Putamen (tissue), 1 donor: Measurements from ENCODE around the gene LOXL3.

ENCODE experiments used
- DNase-seq: peaks from one replicate; pipeline ENCODE4 v3.0.0-alpha.2; 2016; ENCODE audit warnings: low spot score

LOXL3 gene

DNA sequence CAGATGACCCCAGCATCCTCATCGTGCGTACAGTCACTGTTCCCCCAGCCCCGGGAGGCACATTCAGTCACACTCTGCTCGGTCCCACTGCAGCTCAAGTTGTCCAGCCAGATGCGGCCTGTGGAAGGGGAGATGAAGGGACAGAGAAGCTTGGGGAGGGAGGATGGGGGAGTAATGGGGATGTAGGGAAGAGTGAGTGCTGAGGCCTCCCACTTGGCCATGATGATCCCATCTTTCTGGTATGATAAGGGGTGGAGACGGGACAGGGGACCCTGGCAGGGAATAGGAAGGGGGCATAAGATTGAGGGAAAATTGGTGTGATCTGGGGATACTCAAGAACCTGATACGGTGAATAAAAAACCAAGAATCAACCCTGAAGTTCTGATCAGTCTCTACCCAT, 3.5 kb downstream of the LOXL3 start:
- no peak for DNase-seq

DNA sequence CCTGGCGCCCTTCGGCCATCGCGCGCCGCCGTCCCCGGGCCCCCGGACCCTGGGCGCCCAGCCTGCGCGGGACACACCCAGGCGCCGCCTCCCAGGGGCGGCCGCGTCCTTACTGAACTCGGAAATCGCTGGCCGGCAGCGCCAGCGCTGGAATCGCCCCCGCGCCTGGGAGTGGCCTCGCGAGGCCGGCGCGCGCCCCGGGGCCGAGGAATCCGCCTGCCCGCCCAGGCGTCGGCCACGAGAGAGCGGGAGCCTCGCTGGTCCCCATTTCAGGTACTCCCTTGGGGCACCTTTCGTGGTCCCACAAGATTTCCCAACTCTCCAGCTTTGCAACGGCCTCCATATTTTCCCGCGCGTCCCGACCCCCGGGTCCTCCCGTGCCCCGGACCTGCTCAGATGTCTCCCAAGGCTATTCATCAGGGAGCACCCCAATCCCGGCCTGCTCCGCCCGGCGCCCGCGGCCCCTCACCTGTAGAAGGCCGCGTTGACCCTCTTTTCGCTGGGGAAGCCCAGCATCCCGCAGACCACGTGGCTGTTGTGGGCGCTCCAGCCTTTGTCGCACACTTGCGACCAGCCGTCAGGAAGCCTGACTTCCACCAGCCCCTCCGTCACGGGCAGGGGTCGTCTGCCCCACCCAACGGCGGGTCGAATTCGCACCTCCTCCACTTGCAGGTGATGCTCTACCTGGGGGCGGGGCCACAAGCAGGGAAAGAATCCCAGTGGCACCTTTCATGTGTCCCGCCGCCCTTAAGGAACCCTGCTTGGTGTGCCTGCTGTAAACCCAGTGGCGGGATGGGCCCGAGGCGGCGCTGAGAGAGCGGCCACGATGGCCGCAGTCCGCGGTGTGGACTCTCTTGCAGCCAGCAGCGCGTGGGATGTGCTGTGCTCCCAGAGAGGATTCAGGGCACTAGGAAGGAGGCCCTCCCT, 4.6 kb downstream of the LOXL3 start:
- no peak for DNase-seq

DNA sequence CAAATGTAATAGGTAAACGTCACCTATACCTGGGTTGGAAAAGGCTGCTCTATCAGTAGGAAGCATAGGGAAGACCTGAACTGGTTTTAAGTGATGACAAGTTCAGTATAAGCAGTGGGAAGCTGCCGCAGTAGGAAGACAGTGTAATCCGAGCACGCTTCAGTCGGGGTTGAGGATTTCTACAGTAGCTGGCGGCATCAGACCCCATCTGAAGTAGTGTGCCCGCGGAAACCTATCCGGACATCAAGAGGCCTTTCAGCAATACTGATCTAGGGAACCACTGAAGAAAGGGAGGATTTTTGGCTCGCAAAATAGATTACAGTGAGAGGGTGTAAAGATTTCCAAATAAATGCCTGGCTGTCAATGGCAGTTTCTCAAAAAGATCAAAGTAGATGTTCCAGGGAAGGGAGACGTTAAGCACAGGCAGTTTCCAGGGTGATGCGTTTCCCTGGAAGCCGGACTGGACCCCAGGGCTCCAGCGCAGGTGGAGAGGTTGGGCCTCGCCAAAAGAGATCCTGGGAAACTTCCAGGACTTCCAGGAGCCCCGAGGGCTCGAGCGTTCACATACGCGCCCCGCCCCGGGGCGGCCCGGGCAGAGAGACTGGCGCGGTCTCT, 5.3 kb downstream of the LOXL3 start:
- DNase-seq, result no peak

DNA sequence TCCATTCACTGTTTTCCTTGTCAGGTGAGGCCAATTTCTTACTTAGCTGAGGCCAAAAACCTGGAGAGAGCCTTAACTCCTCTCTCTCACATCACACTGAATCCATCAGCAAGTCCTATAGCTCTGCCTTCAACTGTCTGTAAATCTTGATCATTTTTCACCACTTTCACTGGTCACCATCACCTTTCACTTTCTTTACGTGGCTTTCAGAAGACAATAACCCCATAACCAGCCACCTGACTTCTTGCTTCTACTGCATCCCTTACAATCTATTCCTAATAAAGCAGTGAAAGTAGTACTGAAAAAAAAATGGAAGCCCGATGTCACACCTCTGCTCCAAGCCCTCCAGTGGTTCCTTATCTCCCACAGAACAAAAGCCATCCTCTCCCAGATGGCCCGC, 7.7 kb downstream of the LOXL3 start:
- no peak for DNase-seq

DNA sequence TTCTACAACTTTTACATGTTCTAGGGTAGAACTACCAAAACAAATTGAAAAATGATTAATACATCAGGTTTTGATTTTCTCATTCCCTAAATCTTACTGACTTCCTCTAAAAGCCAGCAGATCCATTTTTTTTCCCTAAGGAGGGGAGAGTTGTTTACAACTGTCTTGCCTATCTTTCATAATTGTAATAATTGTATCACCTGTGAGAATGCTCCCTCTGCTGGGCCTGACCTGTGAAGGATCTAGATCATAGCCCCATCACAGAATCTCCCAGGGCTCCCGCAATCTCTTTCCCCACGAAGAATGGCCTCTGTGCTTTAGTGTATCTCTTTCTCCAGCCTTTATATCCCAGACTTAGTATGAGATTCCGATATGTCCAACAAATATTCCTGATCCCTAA, 9.1 kb downstream of the LOXL3 start:
- DNase-seq, result no peak

DNA sequence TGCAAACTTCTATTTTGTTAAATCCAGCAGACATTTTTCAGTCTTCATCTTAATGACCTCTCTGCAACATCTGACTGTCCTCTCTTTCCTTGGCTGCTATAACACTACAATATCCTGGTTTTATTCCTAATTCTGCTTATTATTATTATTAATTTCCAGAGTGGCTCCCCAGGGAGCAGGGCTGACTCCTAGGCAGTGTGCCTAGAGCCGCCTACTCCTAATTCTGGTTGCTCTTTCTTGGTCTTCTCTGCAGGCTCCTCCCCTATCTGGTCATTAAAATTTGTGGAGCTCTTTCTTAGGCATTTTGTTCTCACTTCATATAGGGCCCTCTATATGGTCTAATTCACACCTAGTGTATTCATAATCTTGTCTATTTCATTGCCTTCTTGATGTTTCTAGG, 10.8 kb downstream of the LOXL3 start:
- DNase-seq, result no peak

DNA sequence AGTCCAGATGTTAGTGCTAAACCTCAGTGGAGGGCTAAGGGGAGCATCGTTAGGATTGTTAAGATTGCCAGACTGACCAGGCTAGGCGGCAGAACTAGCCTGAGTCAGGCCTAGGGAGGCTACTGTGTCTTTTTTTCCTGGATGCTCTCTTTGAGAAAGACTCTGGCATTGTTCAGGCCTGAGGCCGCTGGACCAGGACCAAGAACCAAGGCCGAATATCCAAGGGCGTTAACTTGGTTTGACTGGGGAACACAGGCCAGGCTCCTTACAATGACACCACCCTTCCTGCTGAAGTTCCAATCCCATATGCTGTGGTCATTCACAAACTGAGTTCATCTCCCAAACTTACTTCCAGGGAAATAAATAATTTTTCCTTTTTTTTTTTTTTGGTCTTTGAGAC, 13.5 kb downstream of the LOXL3 start:
- DNase-seq, result no peak

DNA sequence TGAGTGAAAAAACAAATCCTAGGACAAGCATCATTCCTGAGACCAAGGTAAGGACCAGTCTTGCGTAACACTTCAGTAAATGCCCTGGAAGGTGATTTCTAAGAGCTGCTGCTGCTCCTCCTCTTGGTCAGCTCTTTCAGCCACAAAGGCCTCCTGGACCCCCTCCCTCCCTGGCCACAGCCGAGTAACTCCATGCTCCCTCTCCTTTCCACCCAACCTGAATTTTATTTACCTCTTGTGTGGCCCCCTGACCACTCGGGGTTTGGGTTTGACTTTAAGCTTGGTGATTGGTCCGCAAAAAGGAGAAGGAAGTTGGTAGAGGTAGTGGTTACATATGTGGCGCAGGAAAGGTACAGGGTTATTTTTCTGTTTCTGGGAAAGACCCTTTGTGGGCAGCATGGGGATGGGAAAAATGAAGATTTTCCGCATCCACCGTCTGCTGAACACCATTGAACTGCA, 14.8 kb downstream of the LOXL3 start:
- no peak for DNase-seq

DNA sequence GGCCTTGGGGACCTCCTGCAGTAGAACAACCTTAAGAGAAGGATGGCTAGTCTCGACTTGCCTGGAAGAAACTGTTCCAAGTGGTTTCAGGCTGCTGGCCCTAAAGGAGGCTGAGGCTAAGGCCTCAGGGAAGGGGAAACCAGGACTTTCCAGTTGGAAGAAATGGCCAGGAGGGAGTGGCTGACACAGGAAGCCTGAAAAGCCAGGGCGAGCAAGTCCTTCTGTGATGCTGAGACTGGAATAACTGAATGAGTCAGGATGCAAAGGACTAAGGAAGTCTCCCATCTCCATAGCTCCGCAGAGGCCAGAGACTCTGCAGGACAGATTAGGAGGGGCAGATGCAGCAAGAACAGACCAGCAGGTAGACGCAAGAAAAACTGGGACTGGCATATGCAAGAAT, 16.6 kb downstream of the LOXL3 start:
- DNase-seq, result no peak

DNA sequence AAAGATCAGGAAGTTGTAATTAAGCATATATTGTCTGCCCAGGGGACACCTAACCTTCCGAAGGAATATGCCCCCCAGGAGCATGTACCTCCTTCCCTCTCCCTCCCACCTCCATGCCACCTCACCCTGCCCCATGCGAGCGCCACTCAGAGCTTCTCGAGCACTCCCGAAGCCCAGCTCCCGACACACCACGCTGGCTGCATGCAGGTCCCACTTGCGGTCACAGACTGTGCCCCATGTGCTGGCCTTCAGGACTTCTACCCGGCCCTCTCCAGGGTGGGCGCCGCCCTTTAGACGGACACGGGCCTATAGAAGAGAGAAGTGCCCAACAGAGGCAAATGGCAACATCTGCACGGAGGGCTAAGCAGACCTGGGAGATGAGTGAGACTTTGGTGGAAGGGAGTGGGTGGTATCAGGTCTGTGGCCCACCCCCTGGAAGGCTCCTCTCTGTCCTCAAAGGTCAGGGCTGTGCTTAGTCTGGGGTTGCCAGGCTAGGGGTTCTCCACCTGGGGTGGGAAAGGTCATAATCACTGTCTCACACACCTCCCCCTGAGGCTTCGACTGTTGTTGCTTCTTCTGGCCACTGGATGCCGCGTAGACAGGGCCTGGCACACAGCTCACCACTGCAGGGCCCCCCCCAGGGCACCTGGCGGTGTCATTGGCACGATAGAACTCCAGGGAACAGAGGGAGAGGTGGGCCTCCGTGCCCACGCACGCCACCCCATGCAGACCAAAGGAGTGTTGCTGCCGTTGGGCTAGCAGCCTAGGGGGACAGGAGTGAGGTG, 17.4 kb downstream of the LOXL3 start:
- no peak for DNase-seq

DNA sequence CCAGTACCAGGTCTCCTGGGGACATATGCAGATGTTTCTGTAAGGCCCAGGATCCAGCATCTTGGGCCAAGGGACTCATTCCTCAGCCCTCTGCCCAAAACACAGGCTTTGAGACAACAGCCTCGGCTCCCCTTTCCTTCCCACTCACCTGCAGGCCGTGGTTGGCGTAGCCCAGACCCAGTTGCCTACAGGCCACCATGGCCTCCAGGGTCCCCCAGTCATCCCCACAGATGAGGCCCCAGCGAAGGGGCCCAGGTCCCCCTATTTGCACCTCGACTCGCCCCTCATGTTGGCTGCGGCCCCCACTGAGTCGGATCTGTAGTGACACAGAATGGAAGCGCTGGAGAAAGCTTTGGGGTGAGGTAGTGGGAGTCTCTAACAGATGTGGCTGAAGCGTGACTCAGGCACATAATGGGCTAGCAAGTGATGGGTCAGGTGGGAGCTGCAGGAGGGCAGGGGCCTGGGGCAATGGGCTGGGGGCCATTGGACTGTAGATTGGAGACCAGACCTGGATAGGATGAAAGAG, 18.2 kb downstream of the LOXL3 start:
- DNase-seq, result no peak

DNA sequence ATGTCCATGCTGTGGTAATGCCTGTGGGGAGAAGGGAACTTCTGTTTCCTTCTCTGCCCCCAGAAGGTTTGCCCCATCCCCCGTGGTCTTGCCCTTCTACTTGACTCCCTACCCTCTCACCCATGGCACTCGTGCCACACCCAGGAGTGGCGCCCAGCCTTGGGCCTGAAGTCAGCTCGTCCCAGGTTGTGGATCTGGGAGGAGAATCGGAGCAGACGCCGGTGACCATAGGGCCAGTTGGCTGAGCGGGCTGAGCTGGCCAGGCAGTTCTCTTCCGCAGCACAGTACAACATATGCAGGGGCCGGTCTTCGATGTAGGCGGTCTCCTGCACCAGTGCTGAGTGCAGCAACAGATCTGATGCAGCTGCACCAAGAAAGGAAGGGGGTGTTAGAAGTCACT, 19.3 kb downstream of the LOXL3 start:
- DNase-seq, result no peak

DNA sequence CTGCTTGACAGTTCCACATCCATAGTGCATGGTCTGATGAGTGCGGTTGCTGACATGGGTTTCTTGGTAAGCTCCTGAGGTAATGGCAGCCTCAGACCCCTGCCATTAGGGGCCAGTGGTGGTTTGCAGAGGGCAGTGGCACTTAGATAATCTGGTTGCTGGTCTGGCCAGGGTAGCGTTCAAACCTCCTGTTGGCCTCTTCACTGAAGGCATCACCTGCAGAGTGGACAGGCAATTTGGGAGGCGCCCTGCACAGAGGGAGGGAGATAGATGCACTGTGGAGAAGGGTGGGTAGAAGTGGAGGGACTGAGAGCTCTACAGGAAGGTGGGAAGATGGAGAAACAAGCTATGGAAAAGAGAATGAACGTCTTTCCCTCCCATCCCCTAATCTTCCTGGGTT, 20.3 kb downstream of the LOXL3 start:
- no peak for DNase-seq

DNA sequence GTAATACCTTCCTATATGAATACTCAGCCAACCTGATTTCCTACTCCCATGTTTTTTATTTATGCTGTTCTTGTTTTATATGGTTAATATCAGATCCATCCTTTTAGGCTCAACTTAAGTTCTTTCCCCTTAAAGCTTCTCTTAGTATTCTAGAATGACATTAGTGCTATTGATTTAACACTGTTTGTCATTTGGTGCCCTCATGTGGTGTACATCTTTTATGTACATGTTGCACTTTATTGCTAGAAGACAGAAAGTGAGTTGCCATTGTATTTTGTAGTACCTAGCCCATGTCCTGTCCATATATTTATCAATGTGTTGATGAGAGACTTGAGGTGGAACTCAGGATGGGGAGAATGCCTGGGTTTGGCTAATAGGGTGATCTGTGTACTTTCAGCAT, 21.5 kb downstream of the LOXL3 start:
- no peak for DNase-seq

DNA sequence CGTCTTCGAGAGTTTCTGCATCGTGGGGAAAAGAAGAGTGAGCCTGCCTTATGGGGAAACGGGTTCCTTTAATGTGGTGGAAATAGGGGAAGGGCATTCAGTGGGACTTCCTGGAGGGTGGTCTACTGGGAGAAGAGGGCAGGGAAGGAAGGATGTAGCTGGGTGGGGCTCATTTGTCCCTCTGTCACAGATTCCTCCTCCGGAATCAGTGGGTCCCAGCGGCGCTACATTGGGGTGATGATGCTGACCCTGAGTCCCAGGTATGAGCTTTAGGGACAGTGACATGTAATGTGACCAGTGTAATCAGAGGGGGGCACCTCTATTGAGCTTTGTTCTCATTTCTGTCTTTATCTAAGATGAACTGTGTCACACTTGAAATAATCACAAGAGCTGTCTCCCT, 22.1 kb downstream of the LOXL3 start:
- DNase-seq, result no peak

DNA sequence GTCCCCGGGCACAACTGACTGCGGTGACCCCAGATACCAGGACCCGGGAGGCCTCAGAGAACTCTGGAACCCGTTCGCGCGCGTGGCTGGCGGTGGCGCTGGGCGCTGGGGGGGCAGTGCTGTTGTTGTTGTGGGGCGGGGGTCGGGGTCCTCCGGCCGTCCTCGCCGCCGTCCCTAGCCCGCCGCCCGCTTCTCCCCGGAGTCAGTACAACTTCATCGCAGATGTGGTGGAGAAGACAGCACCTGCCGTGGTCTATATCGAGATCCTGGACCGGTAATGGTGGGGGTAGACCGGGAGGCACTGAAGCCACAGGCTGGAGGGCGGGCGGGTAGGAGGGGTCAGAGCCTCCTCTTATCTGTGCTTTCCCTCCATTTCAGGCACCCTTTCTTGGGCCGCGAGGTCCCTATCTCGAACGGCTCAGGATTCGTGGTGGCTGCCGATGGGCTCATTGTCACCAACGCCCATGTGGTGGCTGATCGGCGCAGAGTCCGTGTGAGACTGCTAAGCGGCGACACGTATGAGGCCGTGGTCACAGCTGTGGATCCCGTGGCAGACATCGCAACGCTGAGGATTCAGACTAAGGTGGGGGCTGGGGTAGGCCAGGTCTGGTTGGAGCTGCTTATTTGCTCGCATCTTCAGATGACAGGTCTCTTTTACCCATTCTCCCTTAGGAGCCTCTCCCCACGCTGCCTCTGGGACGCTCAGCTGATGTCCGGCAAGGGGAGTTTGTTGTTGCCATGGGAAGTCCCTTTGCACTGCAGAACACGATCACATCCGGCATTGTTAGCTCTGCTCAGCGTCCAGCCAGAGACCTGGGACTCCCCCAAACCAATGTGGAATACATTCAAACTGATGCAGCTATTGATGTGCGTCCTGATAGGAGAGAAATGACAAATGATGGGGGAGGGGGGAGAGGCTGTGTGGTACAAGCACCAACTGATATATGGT, 23.2 kb downstream of the LOXL3 start:
- DNase-seq, result no peak

DNA sequence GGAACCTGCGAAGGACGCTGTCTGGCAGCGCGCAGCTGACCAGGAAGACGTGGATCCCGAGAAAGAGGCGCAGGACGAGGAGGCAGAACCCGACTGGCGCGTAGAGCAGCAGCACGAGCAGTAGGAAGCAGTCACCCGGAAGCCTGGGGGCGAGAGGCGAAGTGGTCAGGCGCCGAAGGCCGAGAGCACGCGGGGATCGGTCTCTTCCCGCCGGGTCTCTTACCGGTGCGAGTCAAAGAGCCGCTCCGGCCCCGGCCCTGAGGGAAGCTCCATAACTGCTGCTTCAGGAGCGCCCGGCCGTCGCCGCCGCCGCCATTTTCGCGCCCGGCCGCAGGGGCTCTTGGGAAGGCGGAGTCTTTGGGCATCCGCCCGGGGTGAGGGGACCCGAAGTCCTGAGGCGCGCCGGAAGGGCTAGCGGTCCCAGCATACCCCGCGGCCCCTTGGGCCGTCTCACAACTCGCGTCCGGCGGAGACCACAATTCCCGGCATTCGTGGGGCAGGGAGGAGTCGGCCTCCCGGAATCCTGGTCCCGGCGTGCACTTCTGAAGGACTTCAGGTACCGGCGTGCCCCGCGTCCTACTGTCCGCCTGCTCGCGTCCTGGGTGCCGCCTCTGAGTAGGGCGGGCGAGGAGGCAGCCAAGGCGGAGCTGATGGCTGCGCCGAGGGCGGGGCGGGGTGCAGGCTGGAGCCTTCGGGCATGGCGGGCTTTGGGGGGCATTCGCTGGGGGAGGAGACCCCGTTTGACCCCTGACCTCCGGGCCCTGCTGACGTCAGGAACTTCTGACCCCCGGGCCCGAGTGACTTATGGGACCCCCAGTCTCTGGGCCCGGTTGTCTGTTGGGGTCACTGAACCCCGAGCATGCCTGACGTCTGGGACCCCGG, 24.1 kb downstream of the LOXL3 start, which contains the start of the genes AUP1 and HTRA2:
Gene AUP1, minus strand, starts transcription at position 350 of the 882 bp plus-strand sequence. Its CDS starts 77 bp downstream, at position 273.
Gene HTRA2, plus strand, starts transcription at position 577 of the 882 bp plus-strand sequence. Its CDS starts 74 bp downstream, at position 651.
- DNase-seq, result peak; percentile 98

DNA sequence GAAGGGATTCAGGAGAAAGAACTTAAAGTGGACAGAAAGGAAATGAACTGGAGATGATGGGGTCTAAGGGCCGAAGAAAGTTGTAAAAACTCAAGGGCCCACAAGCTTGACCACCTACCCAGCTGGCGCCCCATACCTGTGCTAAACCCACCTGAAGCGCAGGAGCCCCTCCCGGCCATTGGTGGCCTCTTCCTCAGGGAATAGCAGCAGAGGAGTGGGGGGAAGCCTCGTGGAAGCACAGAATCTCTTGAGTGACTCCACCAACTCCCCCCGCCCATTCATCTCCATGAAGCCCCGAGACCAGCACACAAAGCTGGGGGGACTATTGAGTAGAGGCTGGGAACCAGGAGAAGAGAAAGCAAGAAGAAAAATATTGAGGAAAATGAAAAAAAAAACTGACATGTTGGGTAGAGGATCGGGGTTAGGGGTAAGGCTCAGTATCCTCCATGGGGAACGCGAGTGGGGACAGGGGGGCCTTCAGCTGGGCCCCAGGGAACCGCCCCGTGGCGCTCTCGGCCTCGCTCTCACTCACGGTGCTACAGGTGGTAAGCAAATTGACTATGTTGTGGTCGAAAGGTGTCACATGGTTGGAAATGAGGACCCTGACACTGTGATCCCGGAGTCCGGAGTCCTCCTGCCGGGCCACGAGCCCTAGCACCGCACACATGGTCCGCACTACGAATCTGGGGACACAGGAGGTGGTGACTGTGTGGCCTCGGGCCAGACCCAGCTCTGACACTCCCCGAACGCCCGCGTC, 25.0 kb downstream of the LOXL3 start:
- DNase-seq, result no peak

DNA sequence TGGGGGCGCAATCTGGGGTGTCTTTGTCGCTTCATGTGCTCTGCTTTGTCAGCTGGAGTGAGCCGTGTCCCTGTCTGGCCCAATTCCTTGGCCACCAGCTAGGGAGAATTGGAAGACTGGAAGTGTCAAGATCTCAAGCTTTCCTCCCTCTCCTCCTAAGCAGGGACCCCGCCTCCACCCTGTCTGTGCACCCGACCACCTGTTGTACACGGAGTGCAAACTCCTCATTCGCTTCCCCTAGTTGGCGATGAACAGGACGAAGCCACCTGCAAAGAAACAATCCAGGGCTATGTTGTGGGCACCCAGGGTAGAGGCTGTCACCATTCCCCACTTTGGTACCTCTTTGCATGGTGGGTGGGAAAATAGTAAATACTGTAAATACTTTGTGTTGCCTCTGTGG, 26.0 kb downstream of the LOXL3 start:
- DNase-seq, result no peak
